ENCODE results near the gene LDHA.
"Not testable (repeated sequence)": the region's sequence is repeated elsewhere in the genome, so short reads cannot be mapped to it uniquely, and the experiment has no call there.

Gene LDHA

GRCh38 chr11:18379201-18379600 is 15.2 kb upstream of the LDHA start:
- peaks cover 18% of the 10 kb centered on the region for H3K4me1 Mint-ChIP-seq
- H3K27ac Mint-ChIP-seq: no peak overlapping the region
- ATAC-seq (no peak), DNase-seq (no peak)
- no peaks in the 10 kb centered on the region for H3K27me3 Mint-ChIP-seq
- no peaks in the 10 kb centered on the region for H3K36me3 Mint-ChIP-seq (ENCODE audit: low read depth)
- no peaks in the 10 kb centered on the region for H3K9me3 Mint-ChIP-seq
- H3K4me3 Mint-ChIP-seq: no peak overlapping the region

GRCh38 chr11:18383388-18384156 is 10.8 kb upstream of the LDHA start:
- no peaks in the 10 kb centered on the region for H3K9me3 Mint-ChIP-seq

GRCh38 chr11:18384157-18384641 is 10.2 kb upstream of the LDHA start:
- no peaks in the 10 kb centered on the region for H3K36me3 Mint-ChIP-seq (ENCODE audit: low read depth)
- ATAC-seq: peak; percentile 9
- H3K27ac Mint-ChIP-seq: peak overlapping the region; percentile 99
- peaks cover 33% of the 10 kb centered on the region for H3K4me1 Mint-ChIP-seq
- no peaks in the 10 kb centered on the region for H3K27me3 Mint-ChIP-seq
- H3K9me3 Mint-ChIP-seq: no peaks in the 10 kb centered on the region
- H3K4me3 Mint-ChIP-seq: peak overlapping the region; percentile 71
- no peak for DNase-seq

More at GRCh38 chr11:18383388-18384156, 10.8 kb upstream of the LDHA start:
- ATAC-seq (peak; percentile 98), DNase-seq (peak; percentile 77)
- Mint-ChIP-seq H3K27ac (peak overlapping the region; percentile 99), H3K27me3 (no peaks in the 10 kb centered on the region), H3K4me3 (peak overlapping the region; percentile 71), H3K36me3 (ENCODE audit: low read depth) (no peaks in the 10 kb centered on the region), H3K4me1 (peaks cover 33% of the 10 kb centered on the region)

DNA sequence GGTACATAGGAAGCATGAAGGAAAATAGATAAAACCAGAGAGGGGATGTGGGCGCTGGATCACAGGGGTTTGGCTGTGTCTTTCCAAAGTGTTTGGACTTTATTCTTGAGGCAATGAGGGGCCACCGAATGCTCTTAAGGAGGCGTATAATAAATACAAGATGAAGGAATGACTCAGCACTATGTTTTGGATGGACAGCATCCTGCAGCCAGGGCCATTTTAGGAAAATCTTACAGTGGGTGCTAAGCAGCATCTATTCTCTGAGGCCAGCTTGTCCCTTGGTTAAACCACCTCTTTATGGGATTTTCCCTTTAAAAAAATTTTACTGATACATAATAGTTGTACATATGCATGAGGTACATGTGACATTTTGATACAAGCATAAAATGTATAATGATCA is 4.3 kb upstream of the LDHA start:
- no peak overlapping the region for H3K4me3 Mint-ChIP-seq
- no peak for ATAC-seq
- H3K36me3 Mint-ChIP-seq (ENCODE audit: low read depth): peaks cover 8% of the 10 kb centered on the region
- H3K27me3 Mint-ChIP-seq: no peaks in the 10 kb centered on the region
- H3K9me3 Mint-ChIP-seq: no peaks in the 10 kb centered on the region
- no peak overlapping the region for H3K27ac Mint-ChIP-seq
- H3K4me1 Mint-ChIP-seq: peaks cover 48% of the 10 kb centered on the region
- DNase-seq: no peak

- ATAC-seq (no peak), DNase-seq (peak; percentile 37)
- no peaks in the 10 kb centered on the region for H3K9me3 Mint-ChIP-seq
- peaks cover 4% of the 10 kb centered on the region for H3K27me3 Mint-ChIP-seq
- H3K4me3 Mint-ChIP-seq: peak overlapping the region; percentile 96
- peak overlapping the region; percentile 87 for H3K27ac Mint-ChIP-seq
- peaks cover 59% of the 10 kb centered on the region for H3K4me1 Mint-ChIP-seq
- H3K36me3 Mint-ChIP-seq (ENCODE audit: low read depth): peaks cover 33% of the 10 kb centered on the region
Measured at GRCh38 chr11:18392434-18393321, 1.7 kb upstream of the LDHA start.

DNA sequence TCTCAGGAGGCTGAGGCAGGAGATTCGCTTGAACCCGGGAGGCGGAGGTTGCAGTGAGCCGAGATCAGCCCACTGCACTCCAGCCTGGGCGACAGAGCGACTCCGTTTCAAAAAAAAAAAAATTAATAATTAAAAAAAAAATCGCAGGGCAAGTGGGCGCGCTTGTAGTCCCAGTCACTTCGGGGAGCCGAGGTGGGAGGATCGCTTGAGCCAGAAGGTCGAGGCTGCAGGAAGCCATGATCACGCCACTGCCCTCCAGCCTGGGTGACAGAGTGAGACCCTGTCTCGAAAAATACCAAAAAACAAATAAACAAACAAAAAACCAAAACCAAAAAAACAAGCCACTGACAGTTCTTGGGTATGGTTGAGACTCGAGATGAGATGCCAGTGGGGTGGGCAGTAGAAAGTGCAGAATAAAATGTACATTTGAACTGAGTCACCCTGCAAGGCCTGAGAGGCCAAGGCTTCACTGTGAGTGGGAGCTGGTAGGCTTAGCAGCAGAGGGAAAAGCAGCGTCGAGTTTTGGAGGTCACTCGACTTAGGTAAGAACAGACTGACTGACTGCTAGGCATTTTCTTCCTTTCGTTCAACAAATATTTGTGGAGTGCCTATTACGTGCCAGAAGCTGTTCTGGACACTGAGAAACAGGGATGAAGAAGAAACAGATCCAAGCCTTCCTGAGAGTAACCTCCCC is 635 bp upstream of the LDHA start:
- Mint-ChIP-seq H3K27me3 (peaks cover 4% of the 10 kb centered on the region), H3K9me3 (no peaks in the 10 kb centered on the region), H3K27ac (peak overlapping the region; percentile 97), H3K4me3 (peak overlapping the region; percentile 96), H3K4me1 (peaks cover 68% of the 10 kb centered on the region), H3K36me3 (ENCODE audit: low read depth) (peaks cover 40% of the 10 kb centered on the region)
- peak; percentile 53 for DNase-seq
- peak; percentile 44 for ATAC-seq

DNA sequence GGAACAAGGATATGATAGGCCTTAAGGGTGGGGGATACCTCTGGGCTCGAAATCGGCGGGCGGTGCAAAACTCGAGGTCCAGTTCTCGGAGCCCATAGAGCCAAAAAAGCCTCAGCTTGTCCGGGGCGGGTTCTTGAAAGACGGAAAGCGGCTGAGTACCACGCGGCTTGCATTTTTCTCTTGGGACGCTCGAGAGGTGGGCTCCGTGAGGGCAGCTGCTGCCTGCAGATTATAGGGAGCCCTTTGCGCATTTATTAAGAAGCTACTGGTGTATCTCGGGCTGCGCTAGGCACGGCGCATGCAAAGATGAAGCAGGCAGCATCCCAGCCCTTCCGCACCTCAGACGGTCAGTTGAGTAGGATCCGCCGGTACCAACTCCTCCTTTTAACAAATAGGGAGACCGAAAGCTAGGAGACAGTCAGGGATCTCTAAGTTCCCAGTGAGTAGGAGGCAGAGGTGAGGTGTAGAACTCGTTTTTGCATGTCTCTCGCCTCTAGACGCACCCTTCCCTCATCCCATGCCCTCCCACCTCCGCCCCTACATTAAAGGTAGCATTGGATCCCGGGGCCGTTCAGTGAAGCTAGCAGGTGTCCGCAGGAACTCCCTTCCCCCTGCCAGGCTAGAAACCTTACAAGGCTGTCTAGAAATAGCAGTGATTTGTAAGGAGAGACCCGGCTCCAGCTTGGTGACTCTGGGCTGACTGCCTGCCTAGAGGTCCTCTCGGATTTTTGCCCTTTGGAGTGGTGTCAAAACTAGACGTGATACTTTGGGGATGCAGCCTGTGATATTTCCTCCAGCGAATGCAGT is 768 bp downstream of the LDHA start:
- DNase-seq: no peak
- Mint-ChIP-seq H3K27me3 (peaks cover 4% of the 10 kb centered on the region), H3K36me3 (ENCODE audit: low read depth) (peaks cover 54% of the 10 kb centered on the region), H3K4me3 (peak overlapping the region; percentile 96), H3K4me1 (peaks cover 77% of the 10 kb centered on the region), H3K9me3 (no peaks in the 10 kb centered on the region), H3K27ac (peak overlapping the region; percentile 97)
- ATAC-seq: no peak

DNA sequence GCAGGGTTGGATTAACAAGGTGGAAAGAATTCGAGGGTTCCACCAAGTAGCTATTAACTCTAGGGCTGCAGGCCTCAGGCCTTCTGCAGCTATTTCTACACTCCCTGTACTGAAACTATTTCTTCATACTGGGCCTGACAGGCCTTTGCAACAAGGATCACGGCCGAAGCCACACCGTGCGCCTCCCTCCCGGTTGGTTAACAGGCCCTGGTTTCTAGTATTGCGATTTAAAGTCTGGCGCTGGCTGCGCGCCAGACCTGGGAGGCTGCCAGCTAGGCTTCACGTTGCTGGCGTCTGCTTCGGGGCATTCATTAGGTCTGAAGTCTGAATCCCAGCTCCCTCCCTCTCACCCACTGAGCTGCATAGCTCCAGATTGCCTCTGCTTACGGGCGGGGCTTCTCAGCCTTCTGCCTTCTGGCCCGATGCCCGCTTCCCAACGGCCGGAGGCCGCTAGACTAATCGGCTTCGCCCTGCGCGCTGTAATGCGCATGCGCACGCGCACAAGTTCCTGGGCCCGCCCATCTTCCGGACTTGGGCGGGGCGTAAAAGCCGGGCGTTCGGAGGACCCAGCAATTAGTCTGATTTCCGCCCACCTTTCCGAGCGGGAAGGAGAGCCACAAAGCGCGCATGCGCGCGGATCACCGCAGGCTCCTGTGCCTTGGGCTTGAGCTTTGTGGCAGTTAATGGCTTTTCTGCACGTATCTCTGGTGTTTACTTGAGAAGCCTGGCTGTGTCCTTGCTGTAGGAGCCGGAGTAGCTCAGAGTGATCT is 1.6 kb downstream of the LDHA start:
- Mint-ChIP-seq H3K36me3 (ENCODE audit: low read depth) (peaks cover 61% of the 10 kb centered on the region), H3K27me3 (peaks cover 4% of the 10 kb centered on the region), H3K4me1 (peaks cover 79% of the 10 kb centered on the region), H3K9me3 (no peaks in the 10 kb centered on the region), H3K4me3 (peak overlapping the region; percentile 96), H3K27ac (peak overlapping the region; percentile 97)
- peak; percentile 95 for DNase-seq
- peak; percentile 77 for ATAC-seq

DNA sequence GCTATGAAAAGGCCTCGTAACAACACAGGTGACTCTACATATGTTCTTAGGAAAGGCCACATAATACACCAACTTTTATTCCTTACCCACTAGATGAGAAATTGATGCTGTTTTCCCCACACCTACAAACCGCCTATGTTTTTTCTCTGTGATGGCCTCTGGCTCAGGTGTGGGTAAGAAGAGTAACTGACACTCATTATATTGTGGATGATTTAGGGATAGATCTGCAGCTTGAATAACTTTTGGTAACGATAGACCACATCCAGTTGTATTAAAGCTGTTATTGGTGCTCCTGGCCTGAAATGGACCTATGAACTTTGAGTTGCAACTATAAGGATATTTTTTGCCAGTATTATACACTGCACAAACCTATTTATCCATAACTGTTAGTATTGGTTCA is 3.6 kb downstream of the LDHA start:
- Mint-ChIP-seq H3K4me3 (peak overlapping the region; percentile 96), H3K36me3 (ENCODE audit: low read depth) (peaks cover 77% of the 10 kb centered on the region), H3K27ac (peak overlapping the region; percentile 78), H3K27me3 (peaks cover 4% of the 10 kb centered on the region), H3K4me1 (peaks cover 67% of the 10 kb centered on the region), H3K9me3 (no peaks in the 10 kb centered on the region)
- DNase-seq: no peak
- ATAC-seq: no peak

GRCh38 chr11:18401077-18401476 is 6.7 kb downstream of the LDHA start:
- H3K4me1 Mint-ChIP-seq: peaks cover 55% of the 10 kb centered on the region
- not testable (repeated sequence) for H3K4me3 Mint-ChIP-seq, DNase-seq, H3K27me3 Mint-ChIP-seq, H3K9me3 Mint-ChIP-seq, ATAC-seq, H3K27ac Mint-ChIP-seq
- peaks cover 84% of the 10 kb centered on the region for H3K36me3 Mint-ChIP-seq (ENCODE audit: low read depth)

DNA sequence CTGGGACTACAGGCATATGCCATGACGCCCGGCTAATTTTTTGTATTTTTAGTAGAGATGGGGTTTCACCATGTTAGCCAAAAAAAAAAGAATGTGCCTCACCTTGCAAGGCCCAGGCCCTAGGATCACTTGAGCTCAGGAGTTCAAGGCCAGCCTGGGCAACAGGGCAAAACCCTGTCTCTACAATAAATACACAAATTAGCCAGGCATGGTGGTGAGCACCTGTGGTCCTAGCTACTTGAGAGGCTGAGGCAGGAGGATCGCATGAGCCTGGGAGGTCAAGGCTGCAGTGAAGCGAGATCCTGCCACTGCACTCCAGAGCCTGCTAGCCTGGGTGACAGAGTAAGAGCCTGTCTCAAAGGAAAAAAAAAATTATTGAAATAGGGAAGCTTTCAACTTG is 9.7 kb downstream of the LDHA start:
- H3K27ac Mint-ChIP-seq: no peak overlapping the region
- DNase-seq: no peak
- ATAC-seq: no peak
- peaks cover 73% of the 10 kb centered on the region for H3K36me3 Mint-ChIP-seq (ENCODE audit: low read depth)
- peaks cover 28% of the 10 kb centered on the region for H3K4me1 Mint-ChIP-seq
- H3K4me3 Mint-ChIP-seq: no peak overlapping the region
- no peaks in the 10 kb centered on the region for H3K27me3 Mint-ChIP-seq
- H3K9me3 Mint-ChIP-seq: no peaks in the 10 kb centered on the region

DNA sequence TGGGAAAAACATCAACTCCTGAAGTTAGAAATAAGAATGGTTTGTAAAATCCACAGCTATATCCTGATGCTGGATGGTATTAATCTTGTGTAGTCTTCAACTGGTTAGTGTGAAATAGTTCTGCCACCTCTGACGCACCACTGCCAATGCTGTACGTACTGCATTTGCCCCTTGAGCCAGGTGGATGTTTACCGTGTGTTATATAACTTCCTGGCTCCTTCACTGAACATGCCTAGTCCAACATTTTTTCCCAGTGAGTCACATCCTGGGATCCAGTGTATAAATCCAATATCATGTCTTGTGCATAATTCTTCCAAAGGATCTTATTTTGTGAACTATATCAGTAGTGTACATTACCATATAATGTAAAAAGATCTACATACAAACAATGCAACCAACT is 13.0 kb downstream of the LDHA start:
- H3K9me3 Mint-ChIP-seq, DNase-seq, ATAC-seq, H3K27me3 Mint-ChIP-seq, H3K4me3 Mint-ChIP-seq: not testable (repeated sequence)
- Mint-ChIP-seq H3K27ac (peak overlapping the region; percentile 11), H3K36me3 (ENCODE audit: low read depth) (peaks cover 45% of the 10 kb centered on the region), H3K4me1 (peaks cover 18% of the 10 kb centered on the region)

Measured in activated naive CD8-positive, alpha-beta T cell treated with anti-CD3 and anti-CD28 coated beads, Interleukin-2, amount 50 U/mL, for 24 hours (primary cell).